GM12878 (cell line): ENCODE data around the gene ITK. TPM values are rescaled to one million over a fixed set of nuclear protein-coding genes. Genes with fewer than 3 reads are reported as not detected.

ENCODE experiments used
- ATAC-seq: fragments of 200-7000 bp; cut with Tn5 transposase; 3 replicates; pipeline ENCODE4 v1.9.1; 2020; ENCODE audit warnings: mild to moderate bottlenecking, moderate library complexity
- BruUV-seq: library from RNA; stranded (reverse); fragments of 400-500 nt; replicated peaks from 2 replicates; lab custom pipeline; 2021; lab: Mats Ljungman, UMichigan
- CTCF ChIA-PET: fragments of 300-600 bp; sonication (Branson Sonifier 250); formaldehyde crosslinking; extraction: SDS; loops from one replicate; lab custom pipeline; 2021; ENCODE audit warnings: inconsistent platforms; lab: Yijun Ruan, JAX
- POLR2A ChIA-PET: fragments of 350-600 bp; formaldehyde crosslinking; extraction: SDS; loops from one replicate; lab custom pipeline; 2021; ENCODE audit warnings: inconsistent platforms; lab: Charles Lee
- RAD21 ChIA-PET: fragments of 300-600 bp; sonication (Branson Sonifier 250); formaldehyde crosslinking; loops from one replicate; lab custom pipeline; 2023; ENCODE audit warnings: antibody characterized with exemption; ENCODE audit not compliant: unreplicated experiment; lab: Charles Lee
- SMC1A ChIA-PET: fragments of 300-600 bp; sonication (Branson Sonifier 250); formaldehyde crosslinking; loops from one replicate; lab custom pipeline; 2023; ENCODE audit not compliant: unreplicated experiment, uncharacterized antibody; lab: Charles Lee
- DNase-seq: peaks from one replicate; pipeline ENCODE4 v3.0.0-alpha.2; 2011; ENCODE audit warnings: low read depth, low spot score
- FAIRE-seq: peaks from 3 replicates; lab custom pipeline; 2011; peaks lifted over from hg19 to GRCh38; lab: Jason Lieb, UNC
- H2AFZ ChIP-seq: 2 replicates; pipeline ENCODE4 v1.6.0; 2011; ENCODE audit warnings: low read depth, low read length, control low read depth; ENCODE audit not compliant: control insufficient read depth
- H3K27ac ChIP-seq: 2 replicates; pipeline ENCODE4 v1.5.1; 2011; ENCODE audit warnings: control low read depth; ENCODE audit not compliant: control insufficient read depth, insufficient read depth
- H3K27me3 ChIP-seq, 2 experiments: replicated peaks in 1 of 2; 2 replicates each; pipeline versions ENCODE4 v1.6.0 to v1.6.1; 2011; ENCODE audit warnings: low read length in 1 of 2; ENCODE audit not compliant: control insufficient read depth in 2 of 2, insufficient read depth in 2 of 2
- H3K36me3 ChIP-seq, 2 experiments: 2 replicates each; pipeline ENCODE4 v1.5.1; 2011; ENCODE audit warnings: low read length in 1 of 2; ENCODE audit not compliant: control insufficient read depth in 2 of 2, insufficient read depth in 2 of 2
- H3K4me1 ChIP-seq: 2 replicates; pipeline ENCODE4 v1.6.1; 2011; ENCODE audit warnings: mild to moderate bottlenecking, low read length, moderate library complexity, mixed read lengths; ENCODE audit not compliant: control insufficient read depth, insufficient read depth
- H3K4me2 ChIP-seq: 2 replicates; pipeline ENCODE4 v1.6.0; 2011; ENCODE audit warnings: control low read depth; ENCODE audit not compliant: control insufficient read depth, insufficient read depth
- H3K4me3 ChIP-seq: fragments of 200-600 bp; sonication (generic); 2 replicates; pipeline ENCODE4 v1.5.1; 2016
- H3K79me2 ChIP-seq: 2 replicates; pipeline ENCODE4 v1.6.0; 2011; ENCODE audit warnings: low read length; ENCODE audit not compliant: control insufficient read depth, insufficient read depth
- H3K9ac ChIP-seq: 2 replicates; pipeline ENCODE4 v1.8.0; 2011; ENCODE audit warnings: low read length, control low read depth, mixed read lengths; ENCODE audit not compliant: control insufficient read depth, insufficient read depth
- H3K9me3 ChIP-seq: replicated peaks from 3 replicates; pipeline ENCODE4 v1.5.1; 2011; ENCODE audit warnings: mild to moderate bottlenecking, low read length; ENCODE audit not compliant: control insufficient read depth, insufficient read depth
- H4K20me1 ChIP-seq: 2 replicates; pipeline ENCODE4 v1.6.0; 2011; ENCODE audit not compliant: control insufficient read depth, insufficient read depth
- FOXK2 ChIP-seq: fragments of 450-650 bp; IDR thresholded peaks from 2 replicates; pipeline ENCODE4 v1.6.1; 2017; ENCODE audit warnings: mild to moderate bottlenecking, moderate library complexity
- JUND ChIP-seq: IDR thresholded peaks from 2 replicates; pipeline ENCODE4 v1.6.1; 2012; ENCODE audit warnings: low read depth, mild to moderate bottlenecking, low read length, improper control_type of control experiment, moderate library complexity
- KLF5 ChIP-seq: fragments of 450-650 bp; IDR thresholded peaks from 2 replicates; pipeline ENCODE4 v1.6.1; 2014; ENCODE audit warnings: mild to moderate bottlenecking; ENCODE audit not compliant: partially characterized antibody
- WGBS: methylation state at CpG from one replicate; pipeline ENCODE4 v1.1.6; 2016; ENCODE audit warnings: low lambda C conversion rate; ENCODE audit not compliant: insufficient replicate concordance, insufficient coverage; ENCODE audit errors: missing lambda C conversion rate; 5-methylcytosine and 5-hydroxymethylcytosine counted together
- in situ Hi-C: fragments of 300-500 bp; cut with MboI; formaldehyde crosslinking; loops from 9 replicates; pipeline ENCODE4 v1.14.3; 2018; ENCODE audit warnings: mixed read lengths
- intact Hi-C: fragments of 100-400 bp; cut with micrococcal nuclease; formaldehyde crosslinking; loops from one replicate; pipeline ENCODE4 v1.14.2; 2022; ENCODE audit not compliant: unreplicated experiment
- polyA plus RNA-seq, 11 experiments: library from polyadenylated mRNA; depleted of rRNA in 4 of 11; unstranded in 6 of 11; stranded (reverse) in 5 of 11; fragments of >200 nt; fragmentation: Nextera tagmentation in 4 of 11; fragmentation: Illumina TruSeq in 1 of 11; extraction: Ambion mirVana in 4 of 11; extraction: Trizol in 1 of 11; gene quantifications; 1 replicate in 1 of 11; 2 replicates in 10 of 11; pipeline versions ENCODE4 v1.2.1 to v1.2.3, GENCODE V29; 2011 to 2016; ENCODE audit warnings: inconsistent platforms in 2 of 11, missing spikeins in 2 of 11, low read depth in 1 of 11
- total RNA-seq, 4 experiments: library from RNA; depleted of rRNA in 3 of 4; stranded (reverse); fragments of >200 nt in 3 of 4; fragmentation: Illumina TruSeq in 1 of 4; extraction: Trizol in 1 of 4; gene quantifications; 2 replicates each; pipeline versions ENCODE4 v1.2.1 to v1.2.3, GENCODE V29; 2013 to 2021
- TF ChIP-seq, protein P1 (sequence below): IDR thresholded peaks from 2 replicates; pipeline ENCODE4 v1.6.1; 2012; ENCODE audit warnings: low read length, inconsistent platforms

The ITK gene
- total and polyA plus RNA-seq, 10 of the 15 experiments (the other 5 are each of a cell fraction or from before 2014, with no cell fraction given) = 0.05 to 2.4 (median 0.76) TPM

DNA sequence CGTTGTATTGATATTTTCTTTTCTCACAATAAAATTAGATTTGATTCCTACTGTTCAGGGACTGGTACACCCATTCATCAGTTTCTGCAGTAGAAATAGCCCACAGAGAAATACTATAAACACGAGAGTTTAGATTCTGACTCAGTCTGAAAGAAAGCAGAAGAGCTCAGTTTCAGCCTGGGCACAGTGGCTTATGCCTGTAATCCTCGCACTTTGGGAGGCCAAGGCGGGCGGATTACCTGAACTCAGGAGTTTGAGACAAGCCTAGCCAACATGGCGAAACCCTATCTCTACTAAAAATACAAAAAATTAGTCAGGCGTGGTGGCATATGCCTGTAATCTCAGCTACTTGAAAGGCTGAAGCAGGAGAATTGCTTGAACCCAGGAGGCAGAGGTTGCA, 8.6 kb downstream of the ITK start:
- 35% methylated on average over 7 of the region's 7 CpGs for WGBS
- peak; percentile 59 for FAIRE-seq
- Histone ChIP-seq H4K20me1 (no peaks in the 10 kb centered on the region), H2AFZ (no peak overlapping the region), H3K27me3 (no peaks in the 10 kb centered on the region), H3K4me1 (0 out of 2 replicates have a peak, but pooled peaks cover 6% of the 10 kb centered on the region), H3K9ac (no peak overlapping the region)
- intact Hi-C loops = no loop called here
- CTCF ChIA-PET = interaction anchor here (0.8 to 1.6 kb wide), 3 partner anchors 16 to 46 kb away, joined by 3 to 4 read pairs (median 3); partner anchors contain the start of gene MED7
- no peak for TF ChIP-seq FOXK2
- no peak for TF ChIP-seq JUND
- no peak for TF ChIP-seq KLF5
- TF ChIP-seq, protein P1, sequence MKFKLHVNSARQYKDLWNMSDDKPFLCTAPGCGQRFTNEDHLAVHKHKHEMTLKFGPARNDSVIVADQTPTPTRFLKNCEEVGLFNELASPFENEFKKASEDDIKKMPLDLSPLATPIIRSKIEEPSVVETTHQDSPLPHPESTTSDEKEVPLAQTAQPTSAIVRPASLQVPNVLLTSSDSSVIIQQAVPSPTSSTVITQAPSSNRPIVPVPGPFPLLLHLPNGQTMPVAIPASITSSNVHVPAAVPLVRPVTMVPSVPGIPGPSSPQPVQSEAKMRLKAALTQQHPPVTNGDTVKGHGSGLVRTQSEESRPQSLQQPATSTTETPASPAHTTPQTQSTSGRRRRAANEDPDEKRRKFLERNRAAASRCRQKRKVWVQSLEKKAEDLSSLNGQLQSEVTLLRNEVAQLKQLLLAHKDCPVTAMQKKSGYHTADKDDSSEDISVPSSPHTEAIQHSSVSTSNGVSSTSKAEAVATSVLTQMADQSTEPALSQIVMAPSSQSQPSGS = no peak
- TF ChIP-seq, all 136 proteins: peak for 0
- RAD21 ChIA-PET = interaction anchor here (0.7 to 1.7 kb wide), 7 partner anchors 14 to 65 kb away, joined by 3 to 7 read pairs (median 5); partner anchors contain the start of gene MED7
- no TSS peak for BruUV-seq
- H3K36me3 ChIP-seq = no peaks in the 10 kb centered on the region
- DNase-seq (no peak), ATAC-seq (peak; percentile 98)
- H3K4me2 ChIP-seq = no peak overlapping the region
- in situ Hi-C loops = no loop called here
- H3K9me3 ChIP-seq = no peaks in the 10 kb centered on the region
- H3K27ac ChIP-seq = no peak overlapping the region
- no peaks in the 10 kb centered on the region for H3K79me2 ChIP-seq
- SMC1A ChIA-PET = interaction anchor here (0.7 to 6.1 kb wide), 15 partner anchors 8 to 64 kb away, joined by 3 to 43 read pairs (median 6); partner anchors contain the start of genes GARIN3 and ITK
- POLR2A ChIA-PET = interaction anchor here (0.6 to 0.9 kb wide), 3 partner anchors 17 to 25 kb away, joined by 3 to 6 read pairs (median 4); no protein-coding TSS in a partner anchor
- H3K4me3 ChIP-seq = no peak overlapping the region
